HG03571 (cell line): ENCODE measurements around the gene GPR137B.
A peak's percentile ranks its signal among the peaks of the same experiment; 100 is the strongest.
"Not testable (repeated sequence)": the region's sequence is repeated elsewhere in the genome, so short reads cannot be mapped to it uniquely, and the experiment has no call there.

Source experiments
- ATAC-seq: cut with Tn5 transposase; IDR thresholded peaks from one replicate; pipeline ENCODE4 v1.9.1; 2021; ENCODE audit not compliant: unreplicated experiment

Gene GPR137B

DNA sequence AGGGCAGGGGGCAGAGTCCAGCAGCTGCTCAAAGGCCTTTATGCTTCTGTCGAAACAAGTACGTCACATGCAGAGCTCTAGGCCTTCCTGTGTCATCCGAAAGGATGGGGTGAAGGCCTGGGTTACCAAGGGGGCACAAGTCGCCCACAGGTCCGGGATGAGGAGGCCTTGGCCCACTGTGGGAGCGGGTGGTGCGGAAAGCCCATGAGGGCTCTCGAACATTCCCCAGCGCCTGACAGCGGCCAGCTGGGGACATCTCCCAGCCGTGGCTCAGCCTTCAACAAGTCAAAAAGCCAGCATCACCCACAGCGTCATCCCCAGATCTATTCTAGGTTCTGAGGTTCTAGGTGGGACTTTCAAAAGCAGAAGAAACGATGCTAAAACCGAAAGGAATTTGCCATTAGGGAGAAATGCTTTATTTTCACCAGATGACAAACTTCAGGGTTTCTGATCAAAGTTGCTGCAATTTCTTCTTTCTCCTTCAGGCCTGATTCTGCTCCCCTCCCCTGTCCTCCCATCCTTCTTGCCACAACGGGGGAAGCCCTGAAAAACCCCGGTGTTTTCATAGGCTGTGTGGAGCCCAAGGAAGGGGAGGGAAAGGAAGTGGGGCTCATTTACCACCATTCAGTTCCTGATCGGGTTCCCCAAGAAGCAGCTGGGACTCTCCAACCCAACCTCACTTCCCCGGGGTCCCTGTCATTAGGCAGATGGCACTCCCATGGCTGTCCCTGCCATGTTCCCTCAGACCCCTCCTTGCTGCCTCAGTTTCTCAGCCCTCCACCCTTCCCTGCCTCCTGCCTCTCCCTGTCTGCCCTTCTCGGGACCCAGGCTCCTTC, 17.6 kb downstream of the GPR137B start:
- ATAC-seq = peak; percentile 40

DNA sequence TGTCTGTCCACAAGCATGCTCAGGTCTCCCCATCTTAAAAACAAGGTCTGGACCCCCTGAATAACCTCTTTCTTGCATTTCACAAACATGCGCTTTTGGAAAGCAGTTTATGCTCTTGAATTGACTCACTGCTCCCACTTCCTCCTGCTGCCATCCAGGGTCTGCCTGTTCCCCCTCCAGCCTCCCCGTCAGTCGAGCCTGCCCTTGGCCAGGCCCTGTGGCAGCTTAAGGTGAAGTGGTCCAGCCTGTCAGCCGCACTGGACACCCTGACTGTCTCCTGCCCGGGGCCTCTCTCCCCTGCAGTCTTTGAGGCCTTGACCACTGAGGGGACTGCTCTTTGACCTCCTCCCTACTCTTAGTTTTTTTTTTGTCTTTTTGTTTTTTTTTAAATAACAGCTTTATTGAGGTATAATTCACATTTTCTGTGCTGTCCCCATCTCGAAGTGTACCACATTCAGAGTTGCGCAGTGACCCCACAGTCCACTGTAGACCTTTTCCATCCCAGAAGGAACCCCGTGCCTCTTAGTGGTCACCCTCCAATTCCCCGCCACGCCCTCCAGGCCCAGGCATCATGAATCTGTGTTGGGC, 18.3 kb downstream of the GPR137B start:
- ATAC-seq = no peak

DNA sequence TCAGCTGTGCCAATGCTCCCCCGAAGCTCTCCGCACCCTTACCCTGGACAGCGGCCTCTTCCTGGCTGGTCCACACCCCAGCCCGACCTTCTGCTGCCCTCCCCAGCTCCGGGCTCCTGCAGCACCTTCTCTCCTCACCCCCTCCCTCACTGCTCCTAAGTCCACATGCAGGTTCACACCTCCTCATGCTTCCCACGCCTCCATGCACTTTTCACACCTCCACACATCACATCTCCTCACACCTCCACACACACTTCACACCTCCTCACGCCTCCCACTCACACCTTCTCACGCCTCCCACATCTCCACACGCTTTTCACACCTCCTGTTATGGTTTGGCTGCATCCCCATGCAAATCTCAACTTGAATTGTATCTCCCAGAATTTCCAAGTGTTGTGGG, 18.9 kb downstream of the GPR137B start:
- ATAC-seq = no peak

DNA sequence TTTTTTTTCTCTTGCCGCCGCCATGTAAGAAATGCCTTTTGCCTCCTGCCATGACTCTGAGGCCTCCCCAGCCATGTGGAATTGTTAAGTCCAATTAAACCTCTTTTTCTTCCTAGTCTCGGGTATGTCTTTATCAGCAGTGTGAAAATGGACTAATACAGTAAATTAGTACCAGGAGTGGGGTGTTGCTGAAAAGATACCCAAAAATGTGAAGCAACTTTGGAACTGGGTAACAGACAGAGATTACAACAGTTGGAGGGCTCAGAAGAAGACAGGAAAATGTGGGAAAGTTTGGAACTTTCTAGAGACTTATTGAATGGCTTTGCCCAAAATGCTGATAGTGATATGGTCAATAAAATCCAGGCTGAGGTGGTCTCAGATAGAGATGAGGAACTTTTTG, 19.4 kb downstream of the GPR137B start:
- ATAC-seq = not testable (repeated sequence)

DNA sequence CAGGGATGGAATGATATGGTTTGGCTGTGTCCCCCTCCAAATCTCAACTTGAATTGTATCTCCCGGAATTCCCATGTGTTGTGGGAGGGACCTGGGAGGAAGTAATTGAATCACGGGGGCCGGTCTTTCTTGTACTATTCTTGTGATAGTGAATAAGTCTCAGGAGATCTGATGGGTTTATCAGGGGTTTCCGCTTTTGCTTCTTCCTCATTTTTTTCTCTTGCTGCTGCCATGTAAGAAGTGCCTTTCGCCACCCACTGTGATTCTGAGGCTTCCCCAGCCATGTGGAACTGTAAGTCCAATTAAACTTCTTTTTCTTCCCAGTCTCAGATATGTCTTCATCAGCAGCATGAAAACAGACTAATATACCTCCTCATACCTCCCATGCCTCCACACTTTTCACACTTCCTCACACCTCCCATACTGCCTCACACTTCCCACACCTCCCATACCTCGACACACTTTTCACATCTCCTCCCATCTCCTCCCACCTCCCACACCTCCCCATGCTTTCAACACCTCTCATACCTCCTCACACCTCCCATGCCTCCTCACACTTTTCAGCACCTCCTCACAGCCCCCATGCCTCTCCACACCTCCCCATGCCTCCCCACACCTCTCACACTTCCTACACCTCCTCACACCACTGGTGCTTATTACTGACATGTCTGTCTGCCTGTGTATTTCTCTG, 21.3 kb downstream of the GPR137B start:
- no peak for ATAC-seq

DNA sequence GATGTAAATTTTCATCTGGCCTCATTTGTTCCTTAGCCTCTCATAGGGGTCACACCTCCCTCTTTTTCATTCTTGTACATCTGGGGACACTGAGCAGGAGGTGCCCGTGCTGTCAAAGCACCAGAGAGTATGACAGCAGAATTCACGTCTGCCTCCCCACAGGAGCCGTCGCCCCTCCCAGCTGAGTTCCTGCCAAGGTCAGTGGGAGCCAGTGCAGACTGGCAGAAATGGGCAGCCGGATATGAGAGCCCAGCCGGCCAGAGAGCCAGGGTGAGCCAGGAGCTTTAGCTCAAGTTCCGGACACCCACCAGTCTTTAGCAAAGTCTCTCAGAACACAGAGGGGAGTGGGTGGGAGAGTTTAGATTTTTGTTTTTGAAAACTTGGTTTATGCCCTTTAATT, 21.9 kb downstream of the GPR137B start:
- ATAC-seq = no peak

DNA sequence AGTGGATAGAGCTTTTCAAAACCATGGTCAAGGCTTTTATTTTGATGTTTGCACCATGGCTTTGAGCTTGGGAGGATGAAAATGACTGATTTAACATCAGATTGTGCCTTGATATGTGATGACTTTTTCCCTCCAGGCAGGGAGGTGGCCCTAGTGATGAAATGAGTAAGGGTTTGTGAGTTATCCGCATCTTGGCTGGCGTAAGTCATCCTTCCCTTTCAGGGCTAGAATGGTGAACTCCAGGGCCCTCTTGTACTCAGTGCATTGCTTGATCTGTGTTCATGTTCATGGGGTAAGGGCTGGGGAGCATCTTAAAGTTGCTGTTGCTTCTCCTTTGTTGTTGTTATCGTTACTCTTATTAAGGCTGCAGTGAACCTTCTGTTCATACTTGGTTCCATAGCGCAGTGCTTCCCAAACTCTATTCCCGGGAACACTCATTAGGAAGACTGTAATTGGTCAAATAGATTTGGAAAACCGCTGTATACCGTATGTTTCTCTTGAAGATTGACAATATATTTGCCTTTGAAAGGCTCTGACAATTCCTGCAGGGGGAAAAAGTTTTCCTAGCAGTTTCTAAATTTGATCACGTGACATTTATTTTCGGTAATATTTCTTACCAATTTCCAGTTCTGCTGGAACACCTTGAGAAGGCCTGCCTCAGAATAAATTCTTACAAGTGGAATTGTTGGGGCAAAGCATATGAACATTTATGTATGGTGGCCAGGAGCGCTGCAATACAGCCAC, 23.1 kb downstream of the GPR137B start:
- no peak for ATAC-seq

DNA sequence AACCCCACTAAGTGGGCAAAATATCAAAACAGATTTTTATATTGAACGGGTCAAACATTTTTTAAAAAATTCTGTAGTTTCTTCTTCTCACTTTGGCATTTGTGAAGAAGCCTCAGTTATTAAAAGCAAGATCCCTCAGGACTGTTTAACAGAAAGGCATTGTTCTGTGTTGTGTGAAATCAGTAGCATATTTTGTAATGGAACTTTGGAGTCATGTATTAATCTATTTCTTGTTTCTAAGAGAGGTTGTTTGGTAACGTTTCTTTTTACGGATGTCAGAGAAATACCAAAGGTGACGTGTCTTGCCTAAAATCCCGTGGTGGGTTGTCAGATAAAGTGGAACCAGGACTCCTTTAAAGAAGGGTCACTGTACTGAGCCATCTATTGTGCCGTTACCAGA, 23.7 kb downstream of the GPR137B start:
- no peak for ATAC-seq

DNA sequence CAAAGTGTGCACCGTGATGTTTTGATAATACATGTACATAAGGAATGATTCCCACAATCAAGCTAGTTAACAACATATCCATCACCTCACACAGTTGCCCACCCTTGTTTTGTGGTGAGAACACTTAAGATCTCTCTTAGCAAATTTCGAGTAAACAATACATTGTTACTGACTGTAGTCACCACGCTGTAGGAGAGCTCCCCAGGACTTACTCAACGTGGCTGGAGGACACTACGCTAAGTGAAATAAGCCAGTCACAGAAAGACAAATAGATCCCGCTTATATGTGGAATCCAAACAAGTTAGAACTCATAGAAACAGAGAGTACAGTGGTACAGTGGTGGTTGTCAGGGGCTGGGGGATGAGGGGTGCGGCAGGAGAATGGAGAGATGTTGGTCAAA, 24.8 kb downstream of the GPR137B start:
- ATAC-seq = no peak

DNA sequence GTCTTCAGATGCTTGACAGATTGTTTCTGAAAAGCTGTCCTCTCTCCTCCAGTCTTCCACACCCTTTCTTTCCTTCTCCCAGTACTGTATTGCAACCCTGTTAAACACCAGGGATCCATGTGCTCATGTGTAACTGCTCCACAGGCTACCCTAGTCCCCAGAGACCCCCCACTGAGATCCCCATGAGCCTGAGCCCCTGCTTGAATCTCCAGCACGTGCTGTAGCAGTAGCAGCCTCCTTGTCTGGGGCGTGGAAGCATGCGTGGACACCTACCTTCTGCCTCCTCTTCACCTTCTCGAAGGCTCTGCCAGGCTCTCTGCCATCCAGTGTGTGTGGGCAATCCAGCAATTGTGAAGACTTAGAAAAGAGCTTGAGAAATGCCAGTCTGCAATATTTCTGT, 25.2 kb downstream of the GPR137B start:
- ATAC-seq = no peak

DNA sequence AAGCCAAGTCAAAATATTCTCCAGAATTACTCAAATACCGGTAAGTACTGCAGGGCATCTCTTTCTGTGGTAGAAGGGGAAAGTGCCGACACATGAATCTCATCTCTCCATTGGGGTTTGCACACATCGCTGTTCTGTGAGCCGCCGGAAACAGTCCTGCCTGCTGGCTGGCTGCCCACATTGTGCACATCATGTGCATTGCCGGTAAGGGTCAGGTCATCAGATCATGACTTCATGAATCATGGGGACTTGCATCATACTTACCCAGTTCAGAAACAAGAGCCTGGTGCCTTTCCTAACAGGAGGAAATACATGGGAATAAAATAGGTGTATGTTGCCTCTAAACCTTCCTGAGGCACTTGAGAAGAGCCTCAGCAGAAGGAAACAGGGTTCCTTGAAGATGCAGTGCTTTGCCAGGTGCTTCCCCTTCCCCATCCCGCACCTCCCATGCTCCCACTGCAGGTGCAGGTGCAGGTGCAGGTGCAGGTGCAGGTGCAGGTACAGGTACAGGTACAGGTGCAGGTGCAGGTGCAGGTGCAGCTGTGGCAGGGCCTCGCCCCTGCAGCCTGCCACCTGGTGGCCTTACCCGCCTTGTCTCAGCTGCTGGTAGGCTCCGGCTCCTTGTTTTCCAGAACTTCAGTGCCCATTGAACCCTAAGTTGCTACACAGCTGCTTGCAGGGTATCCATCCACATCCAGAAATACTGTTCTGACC, 26.5 kb downstream of the GPR137B start:
- no peak for ATAC-seq

DNA sequence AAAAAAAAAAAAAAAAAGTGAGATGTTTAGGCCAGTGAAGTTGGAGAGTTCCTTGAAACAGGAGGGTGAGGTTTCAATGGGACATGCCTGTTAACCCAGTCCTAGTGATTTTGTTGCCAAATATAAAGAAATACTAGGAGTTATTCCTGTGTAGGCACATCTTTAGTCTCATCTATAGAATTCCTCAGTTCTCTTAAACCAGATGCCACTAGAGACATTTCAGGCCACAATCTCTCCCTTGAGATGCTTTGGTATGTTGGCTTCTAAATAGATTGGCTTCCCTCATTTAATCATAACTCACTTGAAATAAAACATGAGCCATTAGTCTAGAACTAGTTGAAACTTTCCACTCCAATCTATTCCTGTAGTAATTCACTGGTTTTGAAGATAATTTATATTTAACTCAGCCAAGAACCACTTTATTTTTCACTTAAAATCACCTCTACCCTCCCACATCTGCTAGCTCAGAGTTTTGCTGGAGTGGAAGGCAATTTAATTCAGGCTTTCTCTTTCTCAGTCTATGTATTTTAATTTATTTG, 29.8 kb downstream of the GPR137B start:
- ATAC-seq = no peak

DNA sequence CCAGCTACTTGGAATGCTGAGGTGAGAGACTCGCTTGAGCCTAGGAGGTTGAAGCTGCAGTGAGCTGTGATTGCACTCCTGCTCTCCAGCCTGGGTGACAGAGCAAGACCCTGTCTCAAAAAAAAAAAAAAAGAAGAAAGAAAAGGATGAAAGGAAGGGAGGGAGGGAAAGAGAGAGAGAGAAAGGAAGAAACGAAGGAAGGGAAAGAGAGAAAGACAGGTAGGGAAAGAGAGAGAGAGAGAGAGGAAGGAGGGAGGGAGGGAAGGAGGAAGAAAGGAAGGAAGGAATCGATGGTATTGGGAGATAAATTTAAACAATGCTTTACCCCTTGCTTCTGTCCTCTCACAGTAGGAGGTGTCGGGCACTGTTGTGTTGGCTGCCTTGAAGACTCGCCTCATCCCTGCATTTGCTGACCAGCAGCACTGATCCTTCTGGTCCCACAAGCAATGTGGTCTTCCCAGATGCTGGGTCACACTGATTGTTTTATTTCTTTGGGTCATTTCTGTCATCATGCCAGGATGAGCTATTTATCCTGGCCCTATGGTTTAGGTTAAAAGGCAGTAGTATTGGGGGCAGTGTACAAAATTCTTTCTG, 30.9 kb downstream of the GPR137B start:
- no peak for ATAC-seq

DNA sequence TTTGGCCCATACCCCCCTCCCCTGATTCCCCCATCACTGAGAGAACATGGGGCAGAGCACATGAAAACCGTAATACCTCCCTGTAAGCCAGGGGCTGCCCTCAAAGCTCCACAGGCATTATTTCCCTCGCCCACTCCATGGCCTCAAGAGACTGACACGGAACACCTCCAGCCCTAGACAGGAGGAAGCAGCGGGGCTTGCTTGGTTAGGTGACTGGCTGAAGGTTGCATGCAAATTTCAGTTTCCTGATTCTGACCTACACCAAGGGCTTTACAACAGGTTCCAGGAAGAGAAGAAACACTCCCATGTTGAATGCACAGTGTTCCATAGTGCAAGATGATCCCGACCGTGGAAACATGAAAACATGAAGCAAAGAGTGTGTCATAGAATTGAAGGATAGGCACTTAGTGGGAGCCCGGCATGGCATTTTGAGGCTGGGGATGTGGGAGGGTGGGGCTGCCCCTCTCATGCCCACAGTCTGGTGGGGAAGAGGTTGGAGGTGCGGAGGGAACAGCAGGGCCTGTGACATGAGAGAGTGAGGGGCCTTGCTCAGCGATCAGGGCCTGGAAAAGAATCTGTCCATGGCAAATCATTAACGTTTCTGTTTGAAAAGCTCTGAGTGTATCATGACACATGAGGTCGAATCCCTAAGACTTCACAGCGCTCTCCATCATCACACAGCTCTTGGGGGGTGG, 33.5 kb downstream of the GPR137B start:
- ATAC-seq = peak; percentile 70

DNA sequence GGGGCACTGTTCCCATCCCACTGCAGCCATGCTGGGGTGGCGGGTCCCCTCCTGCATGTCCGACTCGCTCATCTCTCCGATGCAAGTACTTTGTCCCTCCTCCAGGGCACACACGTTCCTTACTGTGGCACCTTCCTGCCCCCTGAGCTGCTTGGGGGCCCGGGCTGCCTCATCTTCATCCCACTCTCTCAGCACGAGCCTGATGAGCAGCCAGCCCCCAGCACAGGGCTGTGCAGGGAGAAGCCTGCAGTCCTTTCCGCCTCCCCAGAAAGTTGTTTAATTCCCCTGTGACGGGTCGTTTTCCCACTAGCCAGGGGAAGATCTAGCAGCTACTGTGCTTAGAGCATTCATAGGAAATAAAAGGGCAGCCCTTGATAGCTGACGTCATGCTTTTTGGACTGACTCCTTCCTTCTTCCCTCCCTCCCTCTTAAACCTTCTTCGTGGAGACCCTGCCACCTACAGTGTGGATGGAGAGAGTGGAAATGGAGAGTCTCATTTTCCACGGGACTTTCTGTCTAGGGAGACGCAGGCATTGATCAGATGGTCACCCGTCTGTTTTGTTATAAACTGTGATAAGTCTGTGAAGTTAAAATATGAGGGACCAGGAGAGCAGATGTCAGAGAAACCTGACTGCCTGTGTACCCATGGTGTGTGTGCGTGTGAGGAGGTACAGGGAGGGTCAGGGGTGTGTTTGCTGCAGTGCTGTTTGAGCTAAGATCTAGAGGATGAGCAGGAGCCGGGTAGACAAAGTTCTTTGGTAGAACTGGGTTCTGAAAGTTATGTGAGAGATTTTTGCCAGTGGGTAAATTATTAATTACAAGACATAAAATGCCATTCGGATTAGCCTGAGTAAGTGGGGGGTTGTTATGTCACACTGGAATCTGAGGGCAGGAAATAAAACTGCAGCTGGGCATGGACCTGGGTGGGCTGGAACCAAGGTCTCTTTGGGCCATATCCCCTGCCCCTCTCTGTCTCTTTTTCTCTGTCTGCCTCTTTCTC, 34.3 kb downstream of the GPR137B start:
- ATAC-seq = no peak

DNA sequence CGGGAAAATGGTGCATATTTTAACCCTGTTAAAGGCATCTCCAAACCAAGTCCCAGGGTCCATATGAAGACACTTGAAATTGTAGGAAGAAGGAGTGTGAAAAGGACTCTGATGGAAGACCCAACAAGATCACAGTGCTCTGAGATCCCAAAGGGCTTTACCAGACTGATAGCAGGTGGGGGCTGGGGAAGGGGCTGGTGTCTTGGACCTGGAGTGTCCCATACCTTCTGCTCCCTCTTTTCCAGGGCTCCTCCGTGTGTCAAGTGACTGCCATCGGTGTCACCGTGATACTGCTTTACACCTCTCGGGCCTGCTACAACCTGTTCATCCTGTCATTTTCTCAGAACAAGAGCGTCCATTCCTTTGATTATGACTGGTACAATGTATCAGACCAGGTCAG, 37.3 kb downstream of the GPR137B start:
- ATAC-seq = no peak

DNA sequence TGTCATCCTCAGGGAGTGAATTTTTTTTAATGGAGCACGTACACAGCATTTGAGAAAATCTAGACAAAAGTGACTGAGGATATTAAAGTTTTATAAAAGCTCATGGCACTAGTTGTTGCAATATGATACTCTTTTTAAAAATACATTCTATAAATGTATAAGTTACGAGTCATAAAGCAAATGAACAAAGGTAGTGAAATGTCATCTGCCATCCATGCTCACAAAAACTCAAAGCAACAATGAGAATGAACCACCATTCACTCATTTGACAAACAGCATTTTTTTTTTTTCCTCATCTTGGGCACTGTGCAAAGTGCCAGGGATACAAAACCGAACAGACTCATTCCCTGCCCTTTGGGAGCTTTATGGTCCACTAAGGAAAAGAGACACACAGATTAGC, 38.7 kb downstream of the GPR137B start:
- ATAC-seq = no peak

DNA sequence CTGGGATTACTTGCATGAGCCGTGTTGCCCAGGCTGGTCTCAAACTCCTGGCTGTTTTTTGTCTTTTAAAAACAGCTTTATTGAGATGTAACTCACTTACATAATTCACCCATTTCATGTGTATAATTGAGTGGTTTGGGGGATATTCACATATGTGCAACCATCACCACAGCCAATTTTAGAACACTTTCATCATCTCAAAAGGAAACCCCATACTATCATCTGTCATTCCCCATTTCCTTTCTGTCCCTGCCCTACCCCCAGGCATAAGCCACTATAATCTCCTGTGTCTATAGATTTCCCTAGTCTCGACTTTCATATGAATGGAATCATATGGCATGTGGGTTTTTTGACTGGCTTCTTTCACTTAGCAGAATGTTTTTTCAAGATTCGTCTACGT, 43.3 kb downstream of the GPR137B start:
- ATAC-seq = no peak
